GM18508 (cell line): ENCODE data around the gene UNKL.

Experiments used
- ATAC-seq: cut with Tn5 transposase; IDR thresholded peaks from one replicate; pipeline ENCODE4 v1.9.1; 2021; ENCODE audit warnings: moderate number of reproducible peaks; ENCODE audit not compliant: insufficient read depth, unreplicated experiment

The UNKL gene

GRCh38 chr16:1407753-1408152 lies 6.8 kb downstream of the UNKL start:
- ATAC-seq: no peak

- no peak for ATAC-seq
Observed at GRCh38 chr16:1403733-1404132, 10.8 kb downstream of the UNKL start.

- no peak for ATAC-seq
Observed at GRCh38 chr16:1403036-1403435, 11.5 kb downstream of the UNKL start.

- no peak for ATAC-seq
Observed at GRCh38 chr16:1401758-1402154, 12.7 kb downstream of the UNKL start.

GRCh38 chr16:1401061-1401757 lies 13.3 kb downstream of the UNKL start:
- no peak for ATAC-seq

- ATAC-seq: no peak
Observed at GRCh38 chr16:1398826-1399581, 15.5 kb downstream of the UNKL start.

GRCh38 chr16:1398351-1398750 lies 16.2 kb downstream of the UNKL start:
- no peak for ATAC-seq

- ATAC-seq: no peak
Observed at GRCh38 chr16:1397779-1398178, 16.7 kb downstream of the UNKL start.

- ATAC-seq: no peak
Observed at GRCh38 chr16:1395444-1396031, 19.0 kb downstream of the UNKL start.

- no peak for ATAC-seq
Observed at GRCh38 chr16:1394367-1394951, 20.0 kb downstream of the UNKL start.

GRCh38 chr16:1393613-1394176 lies 20.8 kb downstream of the UNKL start:
- ATAC-seq: no peak

- no peak for ATAC-seq
Observed at GRCh38 chr16:1392826-1393225, 21.7 kb downstream of the UNKL start.

GRCh38 chr16:1390239-1390779 lies 24.2 kb downstream of the UNKL start:
- no peak for ATAC-seq

- no peak for ATAC-seq
Observed at GRCh38 chr16:1389762-1390161, 24.7 kb downstream of the UNKL start.

- no peak for ATAC-seq
Observed at GRCh38 chr16:1387331-1387730, 27.2 kb downstream of the UNKL start.

GRCh38 chr16:1385232-1385631 lies 29.3 kb downstream of the UNKL start:
- no peak for ATAC-seq

GRCh38 chr16:1383556-1383955 lies 30.9 kb downstream of the UNKL start:
- no peak for ATAC-seq

GRCh38 chr16:1381612-1382406 lies 32.7 kb downstream of the UNKL start:
- ATAC-seq: no peak

GRCh38 chr16:1380195-1380594 lies 34.3 kb downstream of the UNKL start:
- ATAC-seq: no peak
